Loucy (cell line): ENCODE measurements around the gene GSTP1.
"Not testable (repeated sequence)": the region's sequence is repeated elsewhere in the genome, so short reads cannot be mapped to it uniquely, and the experiment has no call there.

Source experiments
- H2AFZ ChIP-seq: fragments of 200-600 bp; sonication (generic); 2 replicates; pipeline ENCODE4 v1.6.0; 2016; ENCODE audit warnings: antibody characterized with exemption, mild to moderate bottlenecking, low read length, moderate library complexity
- H3F3A ChIP-seq: fragments of 200-600 bp; 2 replicates; pipeline ENCODE4 v1.6.0; 2016; ENCODE audit warnings: antibody characterized with exemption, low read depth, mild to moderate bottlenecking
- H3K27me3 ChIP-seq: fragments of 200-600 bp; sonication (generic); 2 replicates; pipeline ENCODE4 v1.6.1; 2014; ENCODE audit warnings: low read length, mild to moderate bottlenecking; ENCODE audit not compliant: insufficient read depth, poor library complexity, severe bottlenecking
- H3K36me3 ChIP-seq: fragments of 200-600 bp; sonication (generic); 2 replicates; pipeline ENCODE4 v1.6.1; 2016; ENCODE audit warnings: low read length; ENCODE audit not compliant: insufficient read depth
- H3K4me1 ChIP-seq: fragments of 200-600 bp; sonication (generic); 2 replicates; pipeline ENCODE4 v1.5.1; 2014; ENCODE audit warnings: low read length, mild to moderate bottlenecking; ENCODE audit not compliant: insufficient read depth, poor library complexity, severe bottlenecking
- H3K4me2 ChIP-seq: fragments of 200-600 bp; sonication (generic); 2 replicates; pipeline ENCODE4 v1.6.0; 2014; ENCODE audit warnings: antibody characterized with exemption, low read length, low read depth, mild to moderate bottlenecking; ENCODE audit not compliant: poor library complexity, severe bottlenecking
- H3K4me3 ChIP-seq: fragments of 200-600 bp; sonication (generic); 2 replicates; pipeline ENCODE4 v1.5.1; 2014; ENCODE audit warnings: low read length, mild to moderate bottlenecking, mixed read lengths; ENCODE audit not compliant: poor library complexity, severe bottlenecking
- H3K79me2 ChIP-seq: fragments of 200-600 bp; sonication (generic); 2 replicates; pipeline ENCODE4 v1.6.1; 2014; ENCODE audit warnings: low read length; ENCODE audit not compliant: insufficient read depth
- H3K9ac ChIP-seq: fragments of 200-600 bp; sonication (generic); 2 replicates; pipeline ENCODE4 v1.6.0; 2014; ENCODE audit warnings: mild to moderate bottlenecking, low read depth, low read length, moderate library complexity; ENCODE audit not compliant: poor library complexity, severe bottlenecking
- H3K9me2 ChIP-seq: fragments of 200-600 bp; sonication (generic); replicated peaks from 2 replicates; pipeline ENCODE4 v1.6.1; 2016; ENCODE audit warnings: low read depth, low read length, mixed read lengths
- H3K9me3 ChIP-seq: fragments of 200-600 bp; sonication (generic); 2 replicates; pipeline ENCODE4 v1.6.1; 2014; ENCODE audit warnings: mild to moderate bottlenecking, antibody characterized with exemption, low read length, low read depth; ENCODE audit not compliant: insufficient read depth
- H4K20me1 ChIP-seq: fragments of 200-600 bp; sonication (generic); 2 replicates; pipeline ENCODE4 v1.6.0; 2014; ENCODE audit warnings: antibody characterized with exemption, low read length, mild to moderate bottlenecking; ENCODE audit not compliant: insufficient read depth, poor library complexity, severe bottlenecking
- EZH2phosphoT487 ChIP-seq: fragments of 200-600 bp; IDR thresholded peaks from 2 replicates; pipeline ENCODE4 v1.6.1; 2018; ENCODE audit warnings: antibody characterized with exemption, mild to moderate bottlenecking, moderate library complexity, borderline replicate concordance
- TF ChIP-seq, protein P1 (sequence below): fragments of 200-600 bp; sonication (generic); conservative IDR thresholded peaks from 2 replicates; pipeline ENCODE4 v1.5.1; 2014; ENCODE audit warnings: mild to moderate bottlenecking, antibody characterized with exemption, low read length

The GSTP1 gene

GRCh38 chr11:67551127-67551526 is 32.5 kb upstream of the GSTP1 start:
- H3K4me2 ChIP-seq: no peak overlapping the region
- no peak overlapping the region for H3K4me3 ChIP-seq
- H3F3A ChIP-seq: no peaks in the 10 kb centered on the region
- H3K9ac ChIP-seq: no peak overlapping the region
- H4K20me1 ChIP-seq: no peaks in the 10 kb centered on the region
- H2AFZ ChIP-seq: no peak overlapping the region
- H3K79me2 ChIP-seq: no peaks in the 10 kb centered on the region
- no peaks in the 10 kb centered on the region for H3K36me3 ChIP-seq
- H3K9me2 ChIP-seq: no peaks in the 10 kb centered on the region
- H3K4me1 ChIP-seq: peaks cover 4% of the 10 kb centered on the region
- TF ChIP-seq EZH2phosphoT487: no peak
- TF ChIP-seq, protein P1, sequence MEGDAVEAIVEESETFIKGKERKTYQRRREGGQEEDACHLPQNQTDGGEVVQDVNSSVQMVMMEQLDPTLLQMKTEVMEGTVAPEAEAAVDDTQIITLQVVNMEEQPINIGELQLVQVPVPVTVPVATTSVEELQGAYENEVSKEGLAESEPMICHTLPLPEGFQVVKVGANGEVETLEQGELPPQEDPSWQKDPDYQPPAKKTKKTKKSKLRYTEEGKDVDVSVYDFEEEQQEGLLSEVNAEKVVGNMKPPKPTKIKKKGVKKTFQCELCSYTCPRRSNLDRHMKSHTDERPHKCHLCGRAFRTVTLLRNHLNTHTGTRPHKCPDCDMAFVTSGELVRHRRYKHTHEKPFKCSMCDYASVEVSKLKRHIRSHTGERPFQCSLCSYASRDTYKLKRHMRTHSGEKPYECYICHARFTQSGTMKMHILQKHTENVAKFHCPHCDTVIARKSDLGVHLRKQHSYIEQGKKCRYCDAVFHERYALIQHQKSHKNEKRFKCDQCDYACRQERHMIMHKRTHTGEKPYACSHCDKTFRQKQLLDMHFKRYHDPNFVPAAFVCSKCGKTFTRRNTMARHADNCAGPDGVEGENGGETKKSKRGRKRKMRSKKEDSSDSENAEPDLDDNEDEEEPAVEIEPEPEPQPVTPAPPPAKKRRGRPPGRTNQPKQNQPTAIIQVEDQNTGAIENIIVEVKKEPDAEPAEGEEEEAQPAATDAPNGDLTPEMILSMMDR: no peak
- H3K9me3 ChIP-seq: no peaks in the 10 kb centered on the region; the same call in 1 of the 2 replicates
- H3K27me3 ChIP-seq: no peaks in the 10 kb centered on the region

GRCh38 chr11:67551697-67552096 is 31.9 kb upstream of the GSTP1 start:
- not testable (repeated sequence) for H3K4me2 ChIP-seq, H3K27me3 ChIP-seq, H2AFZ ChIP-seq, H3K9me3 ChIP-seq, H3K36me3 ChIP-seq, H3K4me3 ChIP-seq, H3F3A ChIP-seq, H3K9ac ChIP-seq, H4K20me1 ChIP-seq, H3K4me1 ChIP-seq, H3K9me2 ChIP-seq, H3K79me2 ChIP-seq

DNA sequence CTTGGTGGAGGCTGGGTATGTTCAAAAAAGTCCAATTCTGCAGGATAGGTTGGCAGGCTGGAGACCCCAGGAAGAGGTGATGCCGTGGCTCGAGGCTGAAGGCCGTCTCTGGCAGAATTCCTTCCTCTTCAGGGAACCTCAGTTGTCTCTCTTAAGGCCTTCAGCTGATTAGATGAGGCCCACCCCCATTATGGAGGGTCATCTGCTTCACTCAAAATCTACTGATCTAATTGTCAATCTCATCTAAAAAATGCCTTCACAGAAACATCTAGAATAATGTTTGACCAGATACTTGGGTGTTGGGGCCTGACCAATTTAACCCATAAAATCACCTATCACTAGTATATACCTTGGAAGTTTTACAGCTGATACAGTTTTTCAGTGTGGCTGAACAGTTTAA is 27.4 kb upstream of the GSTP1 start:
- H2AFZ ChIP-seq: no peak overlapping the region
- no peak for TF ChIP-seq EZH2phosphoT487
- TF ChIP-seq, protein P1: no peak
- H3K4me2 ChIP-seq: no peak overlapping the region

DNA sequence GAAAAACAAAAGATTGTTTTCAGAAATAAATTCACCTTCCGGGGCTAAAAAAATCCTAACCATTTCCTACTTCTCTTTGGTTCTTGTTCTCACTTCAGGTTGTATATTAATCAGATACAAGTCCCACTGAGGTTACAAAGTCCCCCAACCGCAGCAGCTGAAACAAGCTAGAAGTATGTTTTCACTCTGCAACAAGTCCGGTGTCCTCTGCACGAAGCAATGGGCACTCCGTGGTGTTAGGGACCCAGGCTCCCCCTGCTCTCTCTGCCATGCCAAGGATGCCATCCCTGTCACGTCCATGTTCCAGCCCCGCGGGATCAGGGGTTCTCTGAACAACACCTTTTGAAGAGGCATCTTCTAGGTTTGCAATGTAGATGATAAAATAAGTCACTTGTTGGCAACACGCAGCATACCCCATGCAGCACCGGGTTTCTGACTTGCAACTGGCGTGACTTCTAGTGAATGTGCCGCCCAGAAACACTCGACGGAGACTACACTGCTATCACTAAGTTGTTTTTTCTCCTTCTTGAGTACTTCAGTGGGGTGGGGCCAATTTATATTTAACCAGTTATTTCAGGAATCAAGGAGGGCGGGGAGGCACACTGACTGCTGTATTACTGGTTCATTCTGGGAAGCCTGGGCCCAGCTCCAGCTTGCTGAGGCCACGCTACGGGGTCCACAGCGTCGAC is 25.4 kb upstream of the GSTP1 start:
- no peaks in the 10 kb centered on the region for H3F3A ChIP-seq
- no peaks in the 10 kb centered on the region for H3K79me2 ChIP-seq
- no peak overlapping the region for H3K9ac ChIP-seq
- no peak overlapping the region for H3K4me2 ChIP-seq
- no peaks in the 10 kb centered on the region for H4K20me1 ChIP-seq
- no peak for TF ChIP-seq EZH2phosphoT487
- TF ChIP-seq, protein P1: no peak
- H3K4me3 ChIP-seq: no peak overlapping the region
- H3K36me3 ChIP-seq: no peaks in the 10 kb centered on the region
- no peak overlapping the region for H2AFZ ChIP-seq
- H3K4me1 ChIP-seq: no peaks in the 10 kb centered on the region
- H3K9me3 ChIP-seq: no peaks in the 10 kb centered on the region
- no peaks in the 10 kb centered on the region for H3K27me3 ChIP-seq
- no peaks in the 10 kb centered on the region for H3K9me2 ChIP-seq

More for the DNA sequence above, 27.4 kb upstream of the GSTP1 start:
- no peak overlapping the region for H3K9ac ChIP-seq
- H3K79me2 ChIP-seq: no peaks in the 10 kb centered on the region
- no peaks in the 10 kb centered on the region; the same call in 1 of the 2 replicates for H3K9me3 ChIP-seq
- H4K20me1 ChIP-seq: no peaks in the 10 kb centered on the region
- no peaks in the 10 kb centered on the region for H3K27me3 ChIP-seq
- H3K9me2 ChIP-seq: no peaks in the 10 kb centered on the region
- H3K4me3 ChIP-seq: no peak overlapping the region
- no peaks in the 10 kb centered on the region for H3F3A ChIP-seq
- H3K36me3 ChIP-seq: no peaks in the 10 kb centered on the region
- H3K4me1 ChIP-seq: no peaks in the 10 kb centered on the region
